Suprapubic skin (tissue), 4 donors: Measurements from ENCODE around the gene SLC37A4.
"Not testable (repeated sequence)": the region's sequence is repeated elsewhere in the genome, so short reads cannot be mapped to it uniquely, and the experiment has no call there.

Source experiments
- POLR2A ChIP-seq, 2 donors: fragments of 450-650 bp; IDR thresholded peaks; one replicate each; pipeline ENCODE4 v1.6.1; 2017; ENCODE audit warnings: antibody characterized with exemption in 2 of 2, mild to moderate bottlenecking in 2 of 2, moderate library complexity in 2 of 2
- POLR2AphosphoS5 ChIP-seq, 3 donors: sonication (generic); formaldehyde crosslinking; IDR thresholded peaks; one replicate each; pipeline ENCODE4 v1.6.1; 2017; ENCODE audit warnings: antibody characterized with exemption in 3 of 3
- TF ChIP-seq, protein P1 (sequence below), 2 donors: fragments of 200-600 bp in 1 of 2; fragments of 450-650 bp in 1 of 2; sonication (generic) in 1 of 2; IDR thresholded peaks; one replicate each; pipeline ENCODE4 v1.5.1; 2016 to 2019; ENCODE audit warnings: antibody characterized with exemption in 2 of 2, mild to moderate bottlenecking in 1 of 2, moderate library complexity in 1 of 2

DNA sequence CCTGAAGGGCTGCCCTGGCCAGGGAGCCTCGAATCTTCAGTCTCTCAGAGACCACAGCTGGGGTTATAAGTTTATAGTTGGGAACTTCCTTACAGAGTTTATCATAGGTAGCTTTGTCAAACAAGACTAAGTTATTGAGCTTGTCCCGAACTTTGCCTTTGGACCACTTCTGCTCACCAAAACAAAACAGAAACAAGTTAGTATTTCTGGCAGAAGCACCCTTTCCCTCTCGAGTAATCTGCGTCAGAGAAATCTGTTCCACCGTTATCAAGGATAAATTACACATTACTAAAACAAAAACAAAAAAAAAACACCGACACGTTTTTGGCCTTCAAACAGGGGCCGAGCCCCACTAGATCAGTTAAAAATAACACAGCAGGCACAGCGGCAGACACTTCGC, 13.3 kb downstream of the SLC37A4 start:
- TF ChIP-seq, protein P1, sequence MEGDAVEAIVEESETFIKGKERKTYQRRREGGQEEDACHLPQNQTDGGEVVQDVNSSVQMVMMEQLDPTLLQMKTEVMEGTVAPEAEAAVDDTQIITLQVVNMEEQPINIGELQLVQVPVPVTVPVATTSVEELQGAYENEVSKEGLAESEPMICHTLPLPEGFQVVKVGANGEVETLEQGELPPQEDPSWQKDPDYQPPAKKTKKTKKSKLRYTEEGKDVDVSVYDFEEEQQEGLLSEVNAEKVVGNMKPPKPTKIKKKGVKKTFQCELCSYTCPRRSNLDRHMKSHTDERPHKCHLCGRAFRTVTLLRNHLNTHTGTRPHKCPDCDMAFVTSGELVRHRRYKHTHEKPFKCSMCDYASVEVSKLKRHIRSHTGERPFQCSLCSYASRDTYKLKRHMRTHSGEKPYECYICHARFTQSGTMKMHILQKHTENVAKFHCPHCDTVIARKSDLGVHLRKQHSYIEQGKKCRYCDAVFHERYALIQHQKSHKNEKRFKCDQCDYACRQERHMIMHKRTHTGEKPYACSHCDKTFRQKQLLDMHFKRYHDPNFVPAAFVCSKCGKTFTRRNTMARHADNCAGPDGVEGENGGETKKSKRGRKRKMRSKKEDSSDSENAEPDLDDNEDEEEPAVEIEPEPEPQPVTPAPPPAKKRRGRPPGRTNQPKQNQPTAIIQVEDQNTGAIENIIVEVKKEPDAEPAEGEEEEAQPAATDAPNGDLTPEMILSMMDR (IDR thresholded peaks at IDR 0.05) = not testable (repeated sequence)
- not testable (repeated sequence) for TF ChIP-seq POLR2A, POLR2AphosphoS5 (IDR thresholded peaks at IDR 0.05)
